ENCODE data around the gene LCA5.

DNA sequence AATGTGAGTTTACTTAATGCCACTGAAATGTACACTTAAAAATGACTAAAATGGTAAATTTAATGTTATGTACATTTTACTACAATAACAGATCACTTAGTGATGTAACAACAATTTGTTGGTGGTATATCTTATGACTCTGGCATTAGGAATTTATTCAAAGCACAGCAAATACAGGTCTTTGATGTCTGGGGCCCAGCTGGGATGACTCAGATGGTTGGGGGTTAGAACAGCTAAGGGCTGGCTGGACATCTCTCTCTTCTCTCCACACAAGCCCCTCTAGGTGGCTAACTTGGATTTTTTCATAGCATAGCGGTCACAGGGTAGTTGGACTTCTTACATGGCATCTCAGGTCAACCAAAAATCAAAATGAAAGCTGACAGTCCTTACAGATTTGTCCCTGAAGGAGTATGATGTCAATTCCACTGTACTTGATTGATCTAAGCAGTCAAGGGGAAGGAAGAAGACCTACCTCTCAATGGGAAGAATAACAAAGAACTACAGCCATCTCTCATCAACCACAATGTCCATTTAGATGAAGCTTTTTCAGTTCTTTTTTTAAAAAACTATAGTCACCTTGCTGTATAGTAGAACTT, 37.5 kb upstream of the LCA5 start:
- no peak for TF ChIP-seq POLR2A (IDR thresholded peaks at IDR 0.05)
- TF ChIP-seq, protein P1, sequence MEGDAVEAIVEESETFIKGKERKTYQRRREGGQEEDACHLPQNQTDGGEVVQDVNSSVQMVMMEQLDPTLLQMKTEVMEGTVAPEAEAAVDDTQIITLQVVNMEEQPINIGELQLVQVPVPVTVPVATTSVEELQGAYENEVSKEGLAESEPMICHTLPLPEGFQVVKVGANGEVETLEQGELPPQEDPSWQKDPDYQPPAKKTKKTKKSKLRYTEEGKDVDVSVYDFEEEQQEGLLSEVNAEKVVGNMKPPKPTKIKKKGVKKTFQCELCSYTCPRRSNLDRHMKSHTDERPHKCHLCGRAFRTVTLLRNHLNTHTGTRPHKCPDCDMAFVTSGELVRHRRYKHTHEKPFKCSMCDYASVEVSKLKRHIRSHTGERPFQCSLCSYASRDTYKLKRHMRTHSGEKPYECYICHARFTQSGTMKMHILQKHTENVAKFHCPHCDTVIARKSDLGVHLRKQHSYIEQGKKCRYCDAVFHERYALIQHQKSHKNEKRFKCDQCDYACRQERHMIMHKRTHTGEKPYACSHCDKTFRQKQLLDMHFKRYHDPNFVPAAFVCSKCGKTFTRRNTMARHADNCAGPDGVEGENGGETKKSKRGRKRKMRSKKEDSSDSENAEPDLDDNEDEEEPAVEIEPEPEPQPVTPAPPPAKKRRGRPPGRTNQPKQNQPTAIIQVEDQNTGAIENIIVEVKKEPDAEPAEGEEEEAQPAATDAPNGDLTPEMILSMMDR (IDR thresholded peaks at IDR 0.05), result no peak
